Measurements from ENCODE around the gene AQP5.

AQP5 gene

GRCh38 chr12:49961111-49961922, at the start of gene AQP5:
Gene AQP5, plus strand, starts transcription at chr12:49961872. Its CDS starts 146 bp downstream, at chr12:49962018.
- H3K27me3 ChIP-seq (ENCODE audit: low read depth, low read length): peaks cover 49% of the 10 kb centered on the region
- H3K9me3 ChIP-seq (ENCODE audit: control insufficient read depth in 1 of 2, low read length in 2 of 2): no peaks in the 10 kb centered on the region
- peaks cover 0 to 16% of the 10 kb centered on the region in 2 donors for H3K4me1 ChIP-seq (ENCODE audit: control insufficient read depth in 1 of 2, insufficient read depth in 2 of 2, low read length in 2 of 2)
- H3K27ac ChIP-seq (ENCODE audit: low read length): no peak within 1 kb of the TSS
- H3K36me3 ChIP-seq (ENCODE audit: control insufficient read depth in 1 of 2, insufficient read depth in 2 of 2, low read length in 2 of 2): no peaks in the 10 kb centered on the region
- peak within 1 kb of the TSS in 1 of 2 donors; percentile 55 for H3K4me3 ChIP-seq (ENCODE audit: low read depth in 1 of 2, low read length in 2 of 2)

GRCh38 chr12:49912345-49913255, 49.1 kb upstream of the AQP5 start:
- Histone ChIP-seq H3K27me3 (ENCODE audit: low read depth, low read length) (no peaks in the 10 kb centered on the region), H3K4me1 (ENCODE audit: control insufficient read depth in 1 of 2, insufficient read depth in 2 of 2, low read length in 2 of 2) (no peaks in the 10 kb centered on the region), H3K36me3 (ENCODE audit: control insufficient read depth in 1 of 2, insufficient read depth in 2 of 2, low read length in 2 of 2) (no peaks in the 10 kb centered on the region), H3K9me3 (ENCODE audit: control insufficient read depth in 1 of 2, low read length in 2 of 2) (no peaks in the 10 kb centered on the region), H3K27ac (ENCODE audit: low read length) (no peak overlapping the region), H3K4me3 (ENCODE audit: low read depth in 1 of 2, low read length in 2 of 2) (no peak overlapping the region)

- H3K36me3 ChIP-seq (ENCODE audit: control insufficient read depth in 1 of 2, insufficient read depth in 2 of 2, low read length in 2 of 2): no peaks in the 10 kb centered on the region
- no peak overlapping the region for H3K4me3 ChIP-seq (ENCODE audit: low read depth in 1 of 2, low read length in 2 of 2)
- no peaks in the 10 kb centered on the region for H3K9me3 ChIP-seq (ENCODE audit: control insufficient read depth in 1 of 2, low read length in 2 of 2)
- H3K27me3 ChIP-seq (ENCODE audit: low read depth, low read length): no peaks in the 10 kb centered on the region
- no peak overlapping the region for H3K27ac ChIP-seq (ENCODE audit: low read length)
- no peaks in the 10 kb centered on the region for H3K4me1 ChIP-seq (ENCODE audit: control insufficient read depth in 1 of 2, insufficient read depth in 2 of 2, low read length in 2 of 2)
Measured at GRCh38 chr12:49916129-49916919, 45.3 kb upstream of the AQP5 start.

GRCh38 chr12:49917166-49917787, 44.4 kb upstream of the AQP5 start:
- no peak overlapping the region for H3K4me3 ChIP-seq (ENCODE audit: low read depth in 1 of 2, low read length in 2 of 2)
- H3K27ac ChIP-seq (ENCODE audit: low read length): no peak overlapping the region
- H3K4me1 ChIP-seq (ENCODE audit: control insufficient read depth in 1 of 2, insufficient read depth in 2 of 2, low read length in 2 of 2): peaks cover 0 to 5% of the 10 kb centered on the region in 2 donors
- no peaks in the 10 kb centered on the region for H3K36me3 ChIP-seq (ENCODE audit: control insufficient read depth in 1 of 2, insufficient read depth in 2 of 2, low read length in 2 of 2)
- no peaks in the 10 kb centered on the region for H3K9me3 ChIP-seq (ENCODE audit: control insufficient read depth in 1 of 2, low read length in 2 of 2)
- H3K27me3 ChIP-seq (ENCODE audit: low read depth, low read length): no peaks in the 10 kb centered on the region

GRCh38 chr12:49917788-49918173, 43.9 kb upstream of the AQP5 start:
- Histone ChIP-seq H3K27ac (ENCODE audit: low read length) (no peak overlapping the region), H3K36me3 (ENCODE audit: control insufficient read depth in 1 of 2, insufficient read depth in 2 of 2, low read length in 2 of 2) (no peaks in the 10 kb centered on the region), H3K4me1 (ENCODE audit: control insufficient read depth in 1 of 2, insufficient read depth in 2 of 2, low read length in 2 of 2) (peaks cover 0 to 5% of the 10 kb centered on the region in 2 donors), H3K27me3 (ENCODE audit: low read depth, low read length) (no peaks in the 10 kb centered on the region), H3K4me3 (ENCODE audit: low read depth in 1 of 2, low read length in 2 of 2) (no peak overlapping the region), H3K9me3 (ENCODE audit: control insufficient read depth in 1 of 2, low read length in 2 of 2) (no peaks in the 10 kb centered on the region)

GRCh38 chr12:49920241-49920914, 41.3 kb upstream of the AQP5 start:
- Histone ChIP-seq H3K4me3 (ENCODE audit: low read depth in 1 of 2, low read length in 2 of 2) (no peak overlapping the region), H3K9me3 (ENCODE audit: control insufficient read depth in 1 of 2, low read length in 2 of 2) (no peaks in the 10 kb centered on the region), H3K27ac (ENCODE audit: low read length) (no peak overlapping the region), H3K27me3 (ENCODE audit: low read depth, low read length) (no peaks in the 10 kb centered on the region), H3K4me1 (ENCODE audit: control insufficient read depth in 1 of 2, insufficient read depth in 2 of 2, low read length in 2 of 2) (peaks cover 0 to 5% of the 10 kb centered on the region in 2 donors), H3K36me3 (ENCODE audit: control insufficient read depth in 1 of 2, insufficient read depth in 2 of 2, low read length in 2 of 2) (no peaks in the 10 kb centered on the region)

GRCh38 chr12:49920915-49921286, 40.8 kb upstream of the AQP5 start:
- Histone ChIP-seq H3K4me3 (ENCODE audit: low read depth in 1 of 2, low read length in 2 of 2) (no peak overlapping the region), H3K27ac (ENCODE audit: low read length) (no peak overlapping the region), H3K36me3 (ENCODE audit: control insufficient read depth in 1 of 2, insufficient read depth in 2 of 2, low read length in 2 of 2) (no peaks in the 10 kb centered on the region), H3K9me3 (ENCODE audit: control insufficient read depth in 1 of 2, low read length in 2 of 2) (no peaks in the 10 kb centered on the region), H3K4me1 (ENCODE audit: control insufficient read depth in 1 of 2, insufficient read depth in 2 of 2, low read length in 2 of 2) (peaks cover 0 to 5% of the 10 kb centered on the region in 2 donors), H3K27me3 (ENCODE audit: low read depth, low read length) (no peaks in the 10 kb centered on the region)

- Histone ChIP-seq H3K4me3 (ENCODE audit: low read depth in 1 of 2, low read length in 2 of 2) (no peak overlapping the region), H3K27ac (ENCODE audit: low read length) (no peak overlapping the region), H3K9me3 (ENCODE audit: control insufficient read depth in 1 of 2, low read length in 2 of 2) (no peaks in the 10 kb centered on the region), H3K36me3 (ENCODE audit: control insufficient read depth in 1 of 2, insufficient read depth in 2 of 2, low read length in 2 of 2) (no peaks in the 10 kb centered on the region), H3K4me1 (ENCODE audit: control insufficient read depth in 1 of 2, insufficient read depth in 2 of 2, low read length in 2 of 2) (peaks cover 0 to 5% of the 10 kb centered on the region in 2 donors), H3K27me3 (ENCODE audit: low read depth, low read length) (no peaks in the 10 kb centered on the region)
Measured at GRCh38 chr12:49921299-49921698, 40.4 kb upstream of the AQP5 start.

GRCh38 chr12:49921936-49922335, 39.7 kb upstream of the AQP5 start:
- Histone ChIP-seq H3K36me3 (ENCODE audit: control insufficient read depth in 1 of 2, insufficient read depth in 2 of 2, low read length in 2 of 2) (no peaks in the 10 kb centered on the region), H3K27ac (ENCODE audit: low read length) (no peak overlapping the region)

GRCh38 chr12:49922349-49923034, 39.2 kb upstream of the AQP5 start:
- Histone ChIP-seq H3K27ac (ENCODE audit: low read length) (no peak overlapping the region), H3K9me3 (ENCODE audit: control insufficient read depth in 1 of 2, low read length in 2 of 2) (no peaks in the 10 kb centered on the region), H3K36me3 (ENCODE audit: control insufficient read depth in 1 of 2, insufficient read depth in 2 of 2, low read length in 2 of 2) (no peaks in the 10 kb centered on the region), H3K27me3 (ENCODE audit: low read depth, low read length) (no peaks in the 10 kb centered on the region), H3K4me3 (ENCODE audit: low read depth in 1 of 2, low read length in 2 of 2) (no peak overlapping the region), H3K4me1 (ENCODE audit: control insufficient read depth in 1 of 2, insufficient read depth in 2 of 2, low read length in 2 of 2) (peaks cover 0 to 5% of the 10 kb centered on the region in 2 donors)

More at GRCh38 chr12:49921936-49922335, 39.7 kb upstream of the AQP5 start:
- H3K27me3 ChIP-seq (ENCODE audit: low read depth, low read length): no peaks in the 10 kb centered on the region
- no peak overlapping the region for H3K4me3 ChIP-seq (ENCODE audit: low read depth in 1 of 2, low read length in 2 of 2)
- H3K9me3 ChIP-seq (ENCODE audit: control insufficient read depth in 1 of 2, low read length in 2 of 2): no peaks in the 10 kb centered on the region
- peaks cover 0 to 5% of the 10 kb centered on the region in 2 donors for H3K4me1 ChIP-seq (ENCODE audit: control insufficient read depth in 1 of 2, insufficient read depth in 2 of 2, low read length in 2 of 2)

Data from muscle layer of duodenum (tissue), 2 donors.